HepG2 (cell line): ENCODE results near the gene THAP3.

ENCODE experiments used
- CHD4 ChIP-seq: fragments of 200-600 bp; sonication (generic); IDR thresholded peaks from 2 replicates; pipeline ENCODE4 v1.7.0; 2017; ENCODE audit warnings: mild to moderate bottlenecking, low read length, borderline replicate concordance
- GATAD2A ChIP-seq: IDR thresholded peaks from 2 replicates; pipeline ENCODE4 v1.6.1; 2016
- ZNF446 ChIP-seq: sonication (generic); formaldehyde crosslinking; IDR thresholded peaks from 2 replicates; pipeline ENCODE4 v1.5.0; 2020; ENCODE audit warnings: mild to moderate bottlenecking, missing genetic modification reagents
- TF ChIP-seq, protein P1 (sequence below): sonication (generic); formaldehyde crosslinking; IDR thresholded peaks from 2 replicates; pipeline ENCODE4 v1.5.0; 2020; ENCODE audit warnings: mild to moderate bottlenecking, missing genetic modification reagents, moderate library complexity
- TF ChIP-seq, protein P2 (sequence below): sonication (generic); formaldehyde crosslinking; IDR thresholded peaks from 2 replicates; pipeline ENCODE4 v1.4.0; 2020; ENCODE audit warnings: low read depth, mild to moderate bottlenecking, missing genetic modification reagents

GRCh38 chr1:6594977-6595740 lies 29.5 kb upstream of the THAP3 start:
- TF ChIP-seq, protein P1, sequence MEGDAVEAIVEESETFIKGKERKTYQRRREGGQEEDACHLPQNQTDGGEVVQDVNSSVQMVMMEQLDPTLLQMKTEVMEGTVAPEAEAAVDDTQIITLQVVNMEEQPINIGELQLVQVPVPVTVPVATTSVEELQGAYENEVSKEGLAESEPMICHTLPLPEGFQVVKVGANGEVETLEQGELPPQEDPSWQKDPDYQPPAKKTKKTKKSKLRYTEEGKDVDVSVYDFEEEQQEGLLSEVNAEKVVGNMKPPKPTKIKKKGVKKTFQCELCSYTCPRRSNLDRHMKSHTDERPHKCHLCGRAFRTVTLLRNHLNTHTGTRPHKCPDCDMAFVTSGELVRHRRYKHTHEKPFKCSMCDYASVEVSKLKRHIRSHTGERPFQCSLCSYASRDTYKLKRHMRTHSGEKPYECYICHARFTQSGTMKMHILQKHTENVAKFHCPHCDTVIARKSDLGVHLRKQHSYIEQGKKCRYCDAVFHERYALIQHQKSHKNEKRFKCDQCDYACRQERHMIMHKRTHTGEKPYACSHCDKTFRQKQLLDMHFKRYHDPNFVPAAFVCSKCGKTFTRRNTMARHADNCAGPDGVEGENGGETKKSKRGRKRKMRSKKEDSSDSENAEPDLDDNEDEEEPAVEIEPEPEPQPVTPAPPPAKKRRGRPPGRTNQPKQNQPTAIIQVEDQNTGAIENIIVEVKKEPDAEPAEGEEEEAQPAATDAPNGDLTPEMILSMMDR (CRISPR knock-in tag), result no peak
- TF ChIP-seq GATAD2A (CRISPR knock-in tag) (no peak), ZNF446 (CRISPR knock-in tag) (no peak), CHD4 (no peak)
- TF ChIP-seq, protein P2, sequence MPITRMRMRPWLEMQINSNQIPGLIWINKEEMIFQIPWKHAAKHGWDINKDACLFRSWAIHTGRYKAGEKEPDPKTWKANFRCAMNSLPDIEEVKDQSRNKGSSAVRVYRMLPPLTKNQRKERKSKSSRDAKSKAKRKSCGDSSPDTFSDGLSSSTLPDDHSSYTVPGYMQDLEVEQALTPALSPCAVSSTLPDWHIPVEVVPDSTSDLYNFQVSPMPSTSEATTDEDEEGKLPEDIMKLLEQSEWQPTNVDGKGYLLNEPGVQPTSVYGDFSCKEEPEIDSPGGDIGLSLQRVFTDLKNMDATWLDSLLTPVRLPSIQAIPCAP (CRISPR knock-in tag), result no peak
